Coronary artery (tissue), 2 donors: ENCODE measurements around the gene MPZL2.

Experiments used
- DNase-seq: peaks from one replicate; pipeline ENCODE4 v3.0.0-alpha.2; 2017; ENCODE audit warnings: low spot score
- H3K27ac ChIP-seq, 2 donors: fragments of 200-600 bp; sonication (generic); one replicate each; pipeline ENCODE4 v1.5.1; 2016 to 2019
- H3K4me3 ChIP-seq: fragments of 200-600 bp; sonication (generic); 2 replicates; pipeline ENCODE4 v1.5.1; 2016; ENCODE audit warnings: mild to moderate bottlenecking, moderate library complexity
- TF ChIP-seq, protein P1 (sequence below): fragments of 200-600 bp; sonication (generic); IDR thresholded peaks from one replicate; pipeline ENCODE4 v1.5.1; 2019; ENCODE audit warnings: antibody characterized with exemption

The MPZL2 gene

DNA sequence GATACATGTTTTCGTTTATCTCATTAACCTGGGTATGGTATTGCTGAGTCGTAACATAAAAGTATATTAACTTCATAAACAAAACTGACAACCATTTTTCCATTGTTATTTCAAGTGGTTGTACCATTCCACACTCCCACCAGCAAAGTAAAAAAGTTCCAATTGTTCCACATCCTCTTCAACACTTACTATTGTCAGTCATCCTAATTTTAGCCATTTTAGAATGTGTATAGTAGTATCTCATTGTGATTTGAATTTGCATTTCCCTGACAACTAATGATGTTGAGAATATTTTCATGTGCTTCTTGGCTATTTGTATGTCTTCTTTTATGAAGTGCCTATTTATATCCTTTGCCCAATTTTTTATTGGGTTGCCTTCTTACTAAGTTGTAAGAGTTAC lies 30.0 kb upstream of the MPZL2 start:
- TF ChIP-seq, protein P1, sequence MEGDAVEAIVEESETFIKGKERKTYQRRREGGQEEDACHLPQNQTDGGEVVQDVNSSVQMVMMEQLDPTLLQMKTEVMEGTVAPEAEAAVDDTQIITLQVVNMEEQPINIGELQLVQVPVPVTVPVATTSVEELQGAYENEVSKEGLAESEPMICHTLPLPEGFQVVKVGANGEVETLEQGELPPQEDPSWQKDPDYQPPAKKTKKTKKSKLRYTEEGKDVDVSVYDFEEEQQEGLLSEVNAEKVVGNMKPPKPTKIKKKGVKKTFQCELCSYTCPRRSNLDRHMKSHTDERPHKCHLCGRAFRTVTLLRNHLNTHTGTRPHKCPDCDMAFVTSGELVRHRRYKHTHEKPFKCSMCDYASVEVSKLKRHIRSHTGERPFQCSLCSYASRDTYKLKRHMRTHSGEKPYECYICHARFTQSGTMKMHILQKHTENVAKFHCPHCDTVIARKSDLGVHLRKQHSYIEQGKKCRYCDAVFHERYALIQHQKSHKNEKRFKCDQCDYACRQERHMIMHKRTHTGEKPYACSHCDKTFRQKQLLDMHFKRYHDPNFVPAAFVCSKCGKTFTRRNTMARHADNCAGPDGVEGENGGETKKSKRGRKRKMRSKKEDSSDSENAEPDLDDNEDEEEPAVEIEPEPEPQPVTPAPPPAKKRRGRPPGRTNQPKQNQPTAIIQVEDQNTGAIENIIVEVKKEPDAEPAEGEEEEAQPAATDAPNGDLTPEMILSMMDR = no peak
- H3K27ac ChIP-seq = no peak overlapping the region
- DNase-seq = no peak
- no peak overlapping the region for H3K4me3 ChIP-seq

DNA sequence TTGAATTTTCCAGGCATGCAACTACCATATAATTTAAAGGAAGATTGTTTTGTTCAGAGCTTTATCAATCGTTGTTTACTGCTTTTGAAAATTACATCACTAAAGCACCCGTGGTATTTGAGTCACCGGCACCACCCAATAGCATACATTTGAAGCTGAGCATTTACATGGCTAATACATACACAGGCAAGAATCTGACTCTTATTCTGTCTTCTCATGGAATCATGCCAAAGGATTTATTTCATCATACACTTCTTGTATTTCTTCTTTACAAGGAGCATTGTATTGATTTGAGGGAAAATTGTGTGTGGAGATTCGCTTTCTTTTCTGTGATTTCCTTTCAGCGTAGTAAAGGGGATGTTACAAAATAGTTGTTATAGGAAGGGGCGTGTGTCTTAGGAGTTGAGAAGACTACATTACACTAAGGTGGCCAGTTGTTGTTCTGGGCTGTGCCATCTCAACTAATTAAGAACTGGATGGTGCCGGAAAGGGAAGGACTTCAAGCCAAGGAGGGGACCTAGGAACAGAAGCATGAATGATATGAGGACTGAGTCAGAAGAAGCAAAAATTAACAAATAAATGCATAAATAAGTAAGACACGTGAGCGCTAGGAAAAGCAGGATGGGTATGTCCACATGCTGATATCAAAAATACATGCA lies 27.5 kb upstream of the MPZL2 start:
- TF ChIP-seq, protein P1 = no peak
- no peak for DNase-seq
- Histone ChIP-seq H3K4me3 (no peak overlapping the region), H3K27ac (no peak overlapping the region)

DNA sequence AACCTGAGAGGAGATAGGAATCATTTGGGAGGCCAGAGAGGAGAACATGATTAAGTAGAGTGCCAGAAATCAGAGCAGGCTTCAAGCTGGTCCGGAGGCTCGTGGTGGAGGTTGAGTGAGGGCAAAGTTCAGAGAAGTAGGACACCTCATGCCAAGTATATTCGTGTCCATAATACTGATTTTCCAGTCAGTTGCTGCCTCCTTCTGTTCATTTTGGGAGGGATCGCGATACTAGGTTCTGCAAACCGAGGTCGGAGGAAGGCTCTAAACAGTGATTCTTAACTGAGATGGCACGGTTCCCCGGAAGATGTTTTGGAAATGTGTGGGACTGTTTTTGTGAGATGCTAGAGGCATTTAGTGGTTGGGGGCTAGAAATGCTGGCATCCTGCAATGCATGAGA lies 26.8 kb upstream of the MPZL2 start:
- DNase-seq = no peak
- no peak overlapping the region for H3K4me3 ChIP-seq
- TF ChIP-seq, protein P1 = no peak
- H3K27ac ChIP-seq = no peak overlapping the region

DNA sequence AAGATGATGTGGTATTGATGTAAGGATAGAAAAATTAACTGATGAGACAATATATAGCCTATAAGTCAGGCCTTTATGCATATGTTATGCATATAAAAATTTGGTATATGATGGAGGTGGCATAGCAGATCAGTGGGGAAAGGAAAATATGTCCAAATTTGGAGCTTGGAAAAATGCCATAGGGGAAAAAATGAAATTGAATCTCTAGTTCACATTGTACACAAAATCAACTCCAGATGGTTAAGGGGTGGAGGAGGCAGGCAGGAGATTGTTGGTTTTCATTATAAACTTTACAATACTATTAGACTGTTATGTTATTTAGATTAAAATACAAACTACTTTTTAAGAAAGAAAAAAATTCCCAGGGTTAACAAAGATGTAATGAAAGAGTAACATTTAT lies 25.3 kb upstream of the MPZL2 start:
- TF ChIP-seq, protein P1 = no peak
- H3K4me3 ChIP-seq = no peak overlapping the region
- no peak overlapping the region for H3K27ac ChIP-seq
- no peak for DNase-seq

DNA sequence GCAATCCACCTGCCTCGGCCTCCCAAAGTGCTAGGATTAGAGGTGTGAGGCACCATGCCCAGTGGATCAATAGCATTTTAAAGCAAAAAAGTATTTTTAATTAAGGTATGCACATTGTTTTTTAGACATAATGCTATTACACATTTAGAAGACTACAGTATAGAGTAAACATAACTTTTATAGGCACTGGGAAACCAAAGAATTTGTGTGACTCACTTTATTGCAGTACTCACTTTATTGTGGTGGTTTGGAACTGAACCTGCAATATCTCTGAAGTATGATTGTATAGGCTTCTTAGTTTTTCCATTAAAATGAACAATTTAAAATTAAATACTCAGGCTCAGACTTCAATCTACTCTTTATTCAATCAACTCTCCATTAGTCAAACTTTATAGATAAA lies 22.9 kb upstream of the MPZL2 start:
- Histone ChIP-seq H3K4me3 (no peak overlapping the region), H3K27ac (no peak overlapping the region)
- no peak for DNase-seq
- TF ChIP-seq, protein P1 = no peak

DNA sequence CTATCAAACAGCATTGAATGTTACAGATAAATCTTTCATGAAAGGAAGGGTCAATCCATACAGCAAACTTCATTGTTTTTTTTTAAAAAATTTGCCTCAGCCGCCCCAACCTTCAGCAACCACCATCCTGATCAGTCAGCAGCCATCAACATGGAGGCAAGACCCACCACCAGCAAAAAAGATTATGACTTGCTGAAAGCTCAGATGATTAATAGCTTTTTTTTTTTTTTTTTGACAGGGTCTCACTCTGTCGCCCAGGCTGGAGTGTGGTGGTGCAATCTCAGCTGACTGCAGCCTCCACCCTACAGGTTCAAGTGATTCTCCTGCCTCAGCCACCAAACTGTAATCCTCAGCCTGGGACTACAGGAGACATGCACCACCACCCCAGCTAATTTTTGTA lies 22.4 kb upstream of the MPZL2 start:
- Histone ChIP-seq H3K4me3 (no peak overlapping the region), H3K27ac (no peak overlapping the region)
- DNase-seq = no peak
- TF ChIP-seq, protein P1 = no peak

DNA sequence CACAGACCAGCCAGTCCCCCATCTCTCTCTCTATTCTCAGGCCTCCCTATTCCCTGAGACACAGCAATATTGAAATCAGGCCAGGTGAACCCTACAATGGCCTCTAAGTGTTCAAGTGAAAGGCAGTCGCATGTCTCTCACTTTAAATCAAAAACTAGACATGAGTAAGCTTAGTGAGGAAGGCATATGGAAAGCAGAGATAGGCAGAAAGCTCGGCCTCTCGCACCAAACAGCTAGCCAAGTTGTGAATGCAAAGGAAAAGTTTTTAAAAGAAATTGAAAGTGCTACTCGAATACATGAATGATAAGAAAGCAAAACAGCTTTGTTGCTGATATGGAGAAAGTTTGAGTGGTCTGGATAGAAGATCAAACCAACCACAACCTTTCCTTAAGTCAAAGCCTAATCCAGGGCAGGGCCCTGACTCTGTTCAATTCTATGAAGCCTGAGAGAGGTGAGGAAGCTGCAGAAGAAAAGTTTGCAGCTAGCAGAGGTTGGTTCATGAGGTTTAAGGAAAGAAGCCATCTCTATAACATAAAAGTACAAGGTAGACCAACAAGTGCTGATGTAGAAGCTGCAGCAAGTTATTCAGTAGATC lies 19.8 kb upstream of the MPZL2 start:
- Histone ChIP-seq H3K27ac (no peak overlapping the region), H3K4me3 (no peak overlapping the region)
- TF ChIP-seq, protein P1 = no peak
- DNase-seq = no peak
